Measurements from ENCODE around the gene BMPR1B.

Gene BMPR1B

DNA sequence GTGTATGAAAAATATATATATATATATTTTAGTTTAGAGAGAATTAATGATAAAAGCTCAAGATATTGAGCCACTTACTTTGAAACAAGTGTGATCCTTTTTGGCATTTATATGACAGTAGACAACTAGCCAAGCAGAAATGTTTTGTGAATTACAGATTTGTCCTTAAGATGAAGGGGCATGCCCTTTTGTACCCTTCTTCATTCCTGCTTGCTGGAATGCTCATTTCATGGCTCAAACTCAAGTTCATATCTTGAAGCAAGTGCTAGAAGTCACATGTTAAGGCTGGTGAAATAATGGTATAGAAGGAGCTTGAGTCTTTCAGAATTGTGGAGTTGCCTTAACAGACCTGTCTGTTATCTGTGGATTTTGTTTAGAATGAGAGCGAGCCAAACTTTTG lies 203.0 kb downstream of the BMPR1B start:
- DNase-seq (ENCODE audit: low spot score), result no peak

DNA sequence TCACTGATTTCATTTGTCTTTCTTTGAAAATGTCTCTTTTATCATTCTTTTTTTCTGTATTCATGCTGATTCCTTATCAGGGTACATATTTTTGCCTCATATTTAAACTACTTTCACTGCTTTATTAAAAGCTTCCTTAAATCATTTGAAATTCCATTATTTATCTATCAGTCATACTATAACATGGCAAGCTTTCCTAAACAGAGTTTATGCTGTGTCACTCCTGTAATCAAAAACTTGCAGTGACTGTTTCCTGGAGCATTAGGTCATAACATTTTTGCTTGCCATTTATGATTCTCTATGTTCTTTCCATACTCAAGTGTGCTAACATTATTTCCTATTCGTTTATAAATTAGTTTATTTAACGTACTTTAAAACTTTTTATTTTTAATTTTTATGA lies 203.7 kb downstream of the BMPR1B start:
- no peak for DNase-seq (ENCODE audit: low spot score)

DNA sequence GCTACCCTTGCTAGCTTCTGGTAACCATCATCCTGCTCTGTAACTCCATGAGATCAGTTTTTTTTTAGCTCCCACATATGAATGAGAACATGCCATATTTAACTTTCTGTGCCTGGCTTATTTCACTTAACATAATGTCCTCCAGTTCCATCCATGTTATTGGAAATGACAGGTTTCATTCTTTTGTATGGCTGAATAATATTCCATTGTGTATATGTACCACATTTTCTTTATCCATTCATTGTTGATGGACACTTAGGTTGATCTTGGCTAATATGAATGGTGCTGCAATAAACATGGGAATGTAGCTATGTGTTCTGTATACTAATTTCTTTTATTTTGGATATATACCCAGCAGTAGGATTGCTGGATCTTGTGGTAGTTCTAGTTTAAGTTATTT lies 204.7 kb downstream of the BMPR1B start:
- DNase-seq (ENCODE audit: low spot score), result no peak

DNA sequence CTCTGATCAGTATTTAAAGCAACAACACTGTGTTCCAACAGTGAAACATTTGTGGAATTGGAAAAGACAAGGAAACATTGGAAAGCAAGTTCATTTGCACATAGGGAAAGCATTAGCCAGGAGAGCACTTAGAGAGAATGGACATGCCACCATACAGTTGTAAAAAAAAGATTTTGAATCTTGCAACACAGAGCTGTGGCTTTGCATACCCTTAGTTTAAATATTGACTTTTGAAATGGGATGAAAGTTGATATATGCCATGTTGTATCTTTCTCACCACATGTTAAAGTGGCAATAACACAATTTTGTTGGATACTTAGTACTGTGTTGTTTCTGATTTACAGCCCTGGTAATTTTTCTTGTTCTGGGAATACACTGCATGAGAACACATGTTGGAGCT lies 208.1 kb downstream of the BMPR1B start:
- DNase-seq (ENCODE audit: low spot score), result no peak

DNA sequence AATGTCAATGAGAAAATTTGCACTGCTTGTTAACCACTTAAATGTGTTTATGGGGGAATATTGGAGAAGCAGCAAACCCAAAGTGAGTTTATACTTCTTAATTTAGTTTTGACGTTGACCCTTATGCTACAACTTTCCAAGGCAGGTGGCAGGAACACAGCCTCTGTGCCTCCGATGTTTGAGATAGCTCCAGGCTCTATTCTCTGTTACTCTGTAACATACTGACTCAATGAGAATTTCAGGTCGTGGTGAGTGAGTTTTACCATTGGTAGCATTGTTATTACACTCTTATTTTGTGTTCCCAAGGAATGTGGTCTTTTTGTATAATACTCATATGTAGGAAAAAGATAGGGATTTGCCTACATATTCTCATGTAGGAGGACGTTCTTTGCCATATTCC lies 210.7 kb downstream of the BMPR1B start:
- DNase-seq (ENCODE audit: low spot score), result no peak

DNA sequence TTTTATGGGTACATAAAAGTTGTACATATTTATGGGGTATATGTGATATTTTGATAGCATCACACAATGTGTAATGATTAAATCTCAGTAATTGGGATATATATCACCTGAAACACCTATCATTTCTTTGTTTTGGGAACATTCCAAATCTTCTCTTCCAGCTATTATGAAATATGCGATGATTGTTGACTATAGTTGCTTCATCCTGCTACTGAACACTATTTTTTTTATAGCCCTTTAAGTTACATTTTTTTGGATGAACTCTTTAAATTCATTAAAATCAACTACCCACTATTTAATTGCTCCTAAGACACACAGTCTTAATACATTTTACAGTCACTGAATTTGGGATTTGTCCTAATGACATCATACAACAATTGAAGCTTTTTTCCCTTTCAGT lies 212.9 kb downstream of the BMPR1B start:
- DNase-seq (ENCODE audit: low spot score), result no peak

DNA sequence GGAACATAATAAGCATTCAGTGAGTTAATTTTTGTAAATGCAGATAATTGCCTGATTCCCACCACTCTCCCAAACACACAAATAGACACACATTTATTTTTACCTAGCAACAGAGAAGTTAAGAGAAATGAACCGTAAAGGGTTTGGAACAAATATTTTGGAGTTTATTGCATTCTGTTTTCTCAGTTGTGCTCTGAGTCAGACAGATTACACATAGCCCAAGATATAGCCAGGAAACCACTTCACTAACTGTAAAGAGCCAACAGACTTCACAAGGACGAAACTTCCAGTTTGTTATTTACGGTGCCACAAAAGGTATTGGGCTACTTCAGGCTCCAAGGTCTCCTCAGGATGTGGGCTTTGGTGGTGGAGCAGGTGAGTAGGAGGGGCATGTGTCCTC lies 217.0 kb downstream of the BMPR1B start:
- no peak for DNase-seq (ENCODE audit: low spot score)

DNA sequence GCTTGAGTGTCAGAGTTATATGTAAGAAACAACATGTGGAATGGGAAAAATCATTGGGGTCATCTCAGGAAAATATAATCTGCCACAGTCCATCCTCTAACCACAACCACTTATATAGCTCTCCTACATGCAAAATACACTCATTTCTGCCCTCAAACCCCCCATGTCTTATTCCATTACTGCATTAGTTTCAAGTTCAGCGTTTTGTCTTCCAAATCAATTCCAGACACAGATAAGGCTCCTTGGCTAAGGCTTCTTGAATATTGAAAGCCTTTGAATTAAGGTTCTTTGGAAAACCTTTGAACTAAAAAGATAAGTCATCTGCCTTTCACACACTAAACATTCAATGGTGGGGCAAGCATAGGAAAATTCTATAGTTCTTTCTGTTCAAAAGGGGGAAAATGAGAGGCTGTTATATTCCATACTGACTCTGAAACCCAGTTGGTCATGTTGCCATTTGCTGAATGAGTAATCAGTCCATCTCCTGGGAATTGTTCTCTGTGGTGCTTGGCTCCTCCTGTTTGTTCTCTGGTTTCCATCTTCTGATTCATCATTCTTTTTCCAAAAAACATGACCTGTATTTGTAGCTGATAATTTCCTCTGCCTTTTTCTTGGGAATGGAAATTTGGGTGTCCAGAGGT lies 218.7 kb downstream of the BMPR1B start:
- DNase-seq (ENCODE audit: low spot score), result no peak

DNA sequence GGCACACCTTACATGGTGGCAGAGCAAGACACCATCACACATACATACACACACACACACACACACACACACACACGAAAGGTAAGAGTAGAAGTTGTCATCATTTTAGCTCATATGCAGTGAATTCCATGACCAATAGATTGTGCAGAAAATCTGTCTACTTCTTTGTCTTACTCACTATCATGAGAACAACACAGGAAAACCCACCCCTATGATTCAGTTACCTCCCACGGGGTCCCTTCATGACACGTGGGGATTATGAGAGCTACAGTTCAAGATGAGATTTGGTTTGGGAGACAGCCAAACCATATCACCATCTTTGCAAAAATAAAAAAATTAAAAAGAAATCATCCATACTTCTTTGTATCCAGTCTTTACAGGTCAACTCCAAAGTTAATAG lies 221.1 kb downstream of the BMPR1B start:
- DNase-seq (ENCODE audit: low spot score), result no peak

DNA sequence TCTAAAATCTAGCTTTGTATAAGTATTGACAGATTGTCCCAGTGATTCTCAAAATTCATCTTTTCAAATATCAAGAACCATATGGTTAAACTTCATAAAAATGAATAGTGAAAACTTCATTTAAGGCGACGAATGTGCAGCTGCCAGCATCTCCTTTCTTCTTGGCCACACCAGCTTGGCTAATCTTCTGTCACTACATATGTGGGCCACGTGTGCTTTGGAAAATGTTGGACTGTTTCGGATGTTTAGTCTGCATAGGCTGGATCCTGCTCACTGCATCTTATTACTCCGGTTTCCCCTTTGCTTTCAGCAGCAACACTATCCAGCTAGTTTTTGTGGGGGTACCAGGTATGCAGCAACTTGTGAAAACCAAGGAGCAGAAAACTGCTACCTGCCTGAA lies 221.9 kb downstream of the BMPR1B start:
- no peak for DNase-seq (ENCODE audit: low spot score)

DNA sequence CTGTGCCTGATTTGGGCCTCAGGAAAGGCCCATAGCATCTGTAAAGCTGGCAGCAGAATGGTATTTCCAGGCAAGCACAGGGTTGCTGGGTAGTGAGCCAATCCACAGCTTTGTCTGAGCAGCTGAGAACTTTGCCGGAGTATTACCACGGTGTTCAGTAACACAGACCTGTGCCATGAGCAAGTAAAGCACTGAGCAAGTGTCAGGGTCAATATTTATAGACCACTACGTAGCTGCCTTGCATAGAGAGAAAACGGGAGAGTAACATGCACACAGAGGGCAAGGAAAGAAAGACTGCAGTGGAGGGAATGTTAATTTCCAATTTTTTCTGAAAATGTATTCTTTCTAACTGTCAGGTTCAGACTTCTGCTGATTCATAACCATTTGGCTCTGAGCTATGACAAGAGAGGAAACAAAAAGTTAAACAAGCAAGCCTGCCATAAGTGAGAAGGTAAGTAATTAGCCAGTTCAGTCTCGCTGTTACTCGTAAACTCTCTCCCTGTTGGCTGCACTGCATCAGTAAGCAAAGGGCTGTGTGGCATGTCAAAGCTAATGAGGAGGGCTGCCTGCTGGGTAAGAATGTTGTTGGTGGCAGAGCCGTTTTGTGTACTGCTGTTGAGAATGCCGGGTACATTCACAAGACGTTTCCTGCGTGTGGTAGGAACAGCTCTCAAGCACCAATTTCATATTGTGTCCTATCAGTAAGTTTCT lies 238.1 kb downstream of the BMPR1B start:
- DNase-seq (ENCODE audit: low spot score), result peak; percentile 17

DNA sequence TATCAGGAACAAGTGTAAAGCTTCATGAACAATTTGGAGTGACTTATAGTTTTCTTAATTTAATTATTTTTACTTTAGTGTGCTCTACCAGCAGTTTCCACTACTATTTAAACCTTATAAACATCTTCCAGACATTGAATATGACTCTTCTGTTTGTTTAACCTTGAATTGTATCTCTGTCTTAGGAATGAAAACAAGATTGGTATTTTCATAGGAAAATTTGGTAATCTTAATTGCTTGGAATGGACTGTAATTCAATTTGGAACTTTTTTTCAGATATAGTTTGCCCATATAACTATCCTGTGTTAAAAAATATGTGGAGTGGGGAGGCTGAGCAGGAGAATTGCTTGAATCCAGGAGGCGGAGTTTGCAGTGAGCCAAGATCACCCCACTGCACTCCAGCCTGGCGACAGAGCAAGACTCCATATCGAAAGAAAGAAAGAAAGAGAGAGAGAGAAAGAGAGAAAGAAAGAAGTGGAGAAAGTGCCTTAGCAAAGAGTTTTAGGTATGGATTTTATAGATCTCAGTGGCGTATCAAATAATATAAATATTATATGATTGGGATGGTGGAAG lies 242.4 kb downstream of the BMPR1B start:
- no peak for DNase-seq (ENCODE audit: low spot score)

DNA sequence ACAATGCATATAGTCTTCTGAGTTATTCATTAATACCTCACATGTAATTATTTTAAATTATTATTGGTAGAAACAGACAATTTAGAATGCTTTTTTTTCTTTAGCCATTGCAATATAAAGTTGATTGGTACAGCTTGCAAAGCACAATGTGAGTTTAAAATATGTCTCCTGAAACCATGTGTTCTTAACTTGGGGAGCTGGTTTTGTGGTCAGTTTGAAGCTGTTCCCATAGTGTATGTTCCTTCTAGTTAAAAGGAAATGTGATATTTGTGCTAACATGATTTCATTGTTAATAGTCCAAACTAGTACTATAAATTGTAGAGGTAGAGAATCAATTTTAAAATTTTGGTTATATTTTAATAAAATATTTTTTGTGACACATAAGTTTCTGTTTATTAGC lies 247.2 kb downstream of the BMPR1B start:
- DNase-seq (ENCODE audit: low spot score), result no peak

DNA sequence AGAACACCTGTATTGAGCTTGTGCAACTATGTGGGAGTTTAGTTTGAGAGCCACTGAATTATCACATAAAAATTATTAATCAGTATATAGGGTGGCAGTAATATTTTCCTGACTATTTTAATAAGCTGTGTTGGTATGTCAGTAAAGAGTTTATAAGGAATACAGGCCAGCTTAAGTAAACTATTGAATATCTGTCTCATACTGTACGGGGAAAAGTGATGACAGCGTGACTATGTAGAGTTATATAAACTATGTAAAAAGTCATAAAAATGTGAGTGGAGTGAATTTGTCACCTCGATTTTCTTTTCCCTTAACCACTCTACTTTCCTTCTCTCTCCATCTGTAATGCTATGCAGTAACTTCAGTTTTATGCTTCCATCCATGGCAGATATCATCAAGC lies 250.2 kb downstream of the BMPR1B start:
- no peak for DNase-seq (ENCODE audit: low spot score)

DNA sequence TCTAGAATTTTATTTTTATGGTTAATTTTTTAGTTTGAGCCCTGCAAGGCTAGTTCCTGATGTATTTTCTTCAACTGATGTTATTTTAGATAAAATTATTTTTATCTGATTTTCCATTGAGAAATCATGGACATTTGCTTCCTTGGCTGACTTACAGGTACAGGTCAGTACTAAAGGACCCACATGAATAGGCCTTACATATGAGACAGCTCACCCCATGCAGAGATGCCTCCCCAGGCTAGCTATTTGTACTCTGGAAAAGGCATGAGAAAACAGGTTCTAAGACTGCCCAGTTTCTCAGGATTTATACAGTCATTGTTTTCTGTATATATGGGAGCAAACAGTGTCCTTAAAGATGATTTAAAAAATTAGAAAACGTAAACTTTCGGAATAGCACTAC lies 255.5 kb downstream of the BMPR1B start:
- DNase-seq (ENCODE audit: low spot score), result no peak

DNA sequence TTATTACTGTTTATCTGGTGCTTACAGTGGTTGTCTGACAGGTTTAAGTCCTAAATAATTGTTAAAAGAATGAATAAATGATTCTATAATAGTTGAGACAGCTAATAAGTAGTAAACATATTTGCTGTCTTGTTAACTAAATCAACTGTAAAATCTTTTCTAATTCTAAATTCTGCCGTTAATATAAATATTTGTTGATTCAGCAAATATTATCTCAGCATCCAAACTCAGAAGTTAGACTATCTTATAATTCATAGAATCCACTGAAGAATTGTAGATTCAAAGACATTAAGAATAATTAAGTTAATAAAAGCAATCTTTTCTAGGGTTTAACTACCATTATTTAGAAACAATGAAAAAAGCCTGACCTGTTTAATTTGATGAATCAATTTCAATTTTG lies 256.3 kb downstream of the BMPR1B start:
- DNase-seq (ENCODE audit: low spot score), result no peak

DNA sequence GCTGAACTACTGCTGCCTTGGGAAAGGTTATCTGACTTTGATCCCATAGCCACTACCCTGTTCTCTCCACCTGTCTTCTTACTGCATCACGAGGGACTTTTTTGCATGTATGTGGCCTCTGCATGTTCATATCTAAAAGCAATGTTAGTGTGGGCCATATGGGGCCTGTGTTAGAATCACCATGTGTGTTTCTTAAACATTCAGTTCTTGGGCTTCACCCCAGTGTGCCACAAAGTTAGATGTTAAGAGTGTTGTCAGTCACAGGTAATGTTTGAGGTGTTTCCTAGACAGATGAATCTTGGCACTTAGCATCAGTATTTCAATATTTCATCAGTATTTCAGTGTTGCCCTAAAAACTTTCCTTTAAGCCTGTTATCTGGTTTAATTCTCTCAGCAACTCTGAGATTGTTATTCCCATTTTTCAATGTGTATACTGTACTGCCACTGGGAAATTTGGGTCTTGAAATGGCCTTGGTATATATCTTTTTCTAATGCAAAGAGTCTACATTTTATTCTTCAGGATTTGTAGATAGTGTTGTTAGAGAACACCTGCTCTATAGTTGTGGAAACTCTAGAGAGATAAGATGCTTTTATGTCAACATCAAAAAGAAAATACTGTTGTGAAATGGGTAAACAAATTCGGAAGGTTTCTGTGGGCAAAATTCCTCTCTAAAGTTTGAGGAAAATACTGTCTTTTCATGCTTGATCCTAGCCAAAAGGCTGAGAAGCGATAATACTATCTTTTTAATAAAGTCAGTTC lies 259.7 kb downstream of the BMPR1B start:
- no peak for DNase-seq (ENCODE audit: low spot score)

DNA sequence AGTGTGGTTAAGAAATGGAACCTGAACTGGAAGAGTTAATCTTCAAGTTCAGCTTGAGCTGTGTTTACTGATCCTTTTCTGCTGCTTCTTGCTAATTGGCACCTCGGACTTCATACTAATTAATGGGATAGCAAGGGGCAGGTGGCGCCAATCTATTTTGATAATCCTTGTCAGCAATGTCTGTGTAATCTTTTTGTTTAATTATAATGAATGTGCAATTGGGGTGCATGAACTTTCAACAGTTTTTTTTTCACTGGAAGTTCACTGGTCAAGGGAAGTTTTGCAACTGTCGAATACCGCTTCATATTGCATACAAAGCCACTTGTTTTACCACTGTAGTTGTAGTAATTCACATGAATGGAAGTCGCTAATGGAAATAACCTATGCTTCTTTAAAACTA lies 261.0 kb downstream of the BMPR1B start:
- no peak for DNase-seq (ENCODE audit: low spot score)

DNA sequence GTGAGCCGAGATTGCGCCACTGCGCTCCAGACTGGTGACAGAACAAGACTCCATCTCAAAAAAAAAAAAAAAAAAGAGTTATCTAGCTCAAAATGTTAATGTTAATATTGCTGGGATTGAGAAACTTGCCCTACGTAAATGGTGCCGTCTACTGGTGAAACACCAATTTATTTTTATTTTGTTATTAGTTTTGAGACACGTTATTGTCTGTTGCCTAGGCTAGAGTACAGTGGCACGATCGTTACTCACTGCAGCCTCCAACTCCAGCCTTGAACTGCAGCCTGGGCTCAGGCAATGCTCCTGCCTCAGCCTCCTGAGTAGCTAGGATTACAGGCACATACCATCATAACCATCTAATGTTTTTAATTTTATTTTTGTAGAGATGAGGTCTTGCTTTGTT lies 262.8 kb downstream of the BMPR1B start:
- no peak for DNase-seq (ENCODE audit: low spot score)

DNA sequence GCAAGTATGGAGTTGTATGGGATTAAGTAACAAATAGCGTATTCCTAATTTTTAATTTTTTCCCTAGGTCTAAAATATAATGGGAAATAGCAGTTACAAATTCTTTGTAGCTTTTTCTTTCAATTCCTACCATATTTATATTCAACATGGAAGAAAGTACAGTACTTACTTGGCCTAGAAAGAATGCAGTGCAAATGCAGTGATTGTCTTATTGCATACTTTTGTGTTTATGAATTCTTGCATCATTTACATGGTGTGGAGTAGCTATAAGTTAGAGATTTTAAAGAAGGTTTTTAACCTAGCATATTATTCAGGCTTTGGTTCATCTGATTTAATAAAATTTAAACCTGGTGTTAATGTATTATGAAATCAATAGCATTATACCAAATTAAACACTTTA lies 263.3 kb downstream of the BMPR1B start:
- no peak for DNase-seq (ENCODE audit: low spot score)

DNA sequence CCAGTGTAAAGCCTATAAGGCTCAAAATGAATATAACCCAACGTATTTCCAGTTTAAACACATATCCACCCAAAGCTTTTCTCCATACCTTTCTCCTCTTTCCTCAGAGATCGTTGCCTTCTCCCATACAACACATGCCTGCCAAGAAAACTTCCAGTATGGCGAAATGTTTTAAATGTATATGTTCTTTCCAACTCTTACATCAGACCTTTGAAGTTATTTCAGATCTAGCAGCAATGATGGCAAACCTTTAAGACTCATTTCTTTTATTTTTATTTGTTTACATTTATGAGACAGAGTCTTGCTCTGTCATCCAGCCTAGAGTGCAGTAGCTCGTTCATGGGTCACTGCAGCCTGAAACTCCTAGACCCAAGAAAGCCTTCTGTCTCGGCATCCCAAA lies 265.4 kb downstream of the BMPR1B start:
- DNase-seq (ENCODE audit: low spot score), result no peak

DNA sequence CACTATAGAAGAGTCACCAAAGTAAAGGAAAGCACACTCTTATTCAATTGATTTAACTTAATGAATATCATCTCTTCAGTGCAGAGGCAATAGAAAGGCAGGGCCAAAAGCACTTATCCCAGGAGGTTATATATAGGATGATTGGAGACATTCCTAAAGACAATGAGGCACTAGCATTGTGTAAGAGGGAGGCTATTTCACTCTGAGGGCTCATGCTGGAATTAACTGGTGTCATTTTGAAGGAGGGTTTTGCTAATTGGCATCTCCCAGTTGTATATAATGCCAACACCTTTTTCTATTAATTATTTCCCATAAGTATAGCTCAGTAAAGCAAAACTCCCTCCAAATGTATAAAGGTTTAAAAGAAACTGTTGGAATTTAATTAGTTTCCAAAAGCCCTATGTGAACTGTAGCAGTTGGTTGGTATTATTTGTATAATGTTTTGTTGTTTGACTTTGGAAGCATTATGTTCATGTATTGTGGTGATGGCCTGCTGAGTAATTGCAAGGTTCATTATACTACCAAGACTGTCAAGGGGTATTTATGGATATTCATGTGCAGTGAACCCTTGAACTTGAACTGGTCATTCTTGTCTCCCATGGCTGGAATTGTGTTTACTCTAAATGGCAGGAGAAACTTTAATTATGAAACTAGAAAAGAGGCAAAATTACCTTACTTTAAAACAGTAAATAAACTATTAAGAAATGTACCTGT lies 270.3 kb downstream of the BMPR1B start:
- no peak for DNase-seq (ENCODE audit: low spot score)

All from AG08396 (cell line).